OCI-LY3 (cell line): ENCODE results near the gene NTN3.

Source experiments
- EZH2phosphoT487 ChIP-seq: fragments of 200-600 bp; shearing (Covaris generic); IDR thresholded peaks from 2 replicates; pipeline ENCODE4 v1.6.1; 2018; ENCODE audit warnings: antibody characterized with exemption, mixed run types, low read depth
- TF ChIP-seq, protein P1 (sequence below): fragments of 200-600, 300-600 bp; sonication (generic); IDR thresholded peaks from 2 replicates; pipeline ENCODE4 v1.5.1; 2014; ENCODE audit warnings: antibody characterized with exemption, low read length, low read depth

DNA sequence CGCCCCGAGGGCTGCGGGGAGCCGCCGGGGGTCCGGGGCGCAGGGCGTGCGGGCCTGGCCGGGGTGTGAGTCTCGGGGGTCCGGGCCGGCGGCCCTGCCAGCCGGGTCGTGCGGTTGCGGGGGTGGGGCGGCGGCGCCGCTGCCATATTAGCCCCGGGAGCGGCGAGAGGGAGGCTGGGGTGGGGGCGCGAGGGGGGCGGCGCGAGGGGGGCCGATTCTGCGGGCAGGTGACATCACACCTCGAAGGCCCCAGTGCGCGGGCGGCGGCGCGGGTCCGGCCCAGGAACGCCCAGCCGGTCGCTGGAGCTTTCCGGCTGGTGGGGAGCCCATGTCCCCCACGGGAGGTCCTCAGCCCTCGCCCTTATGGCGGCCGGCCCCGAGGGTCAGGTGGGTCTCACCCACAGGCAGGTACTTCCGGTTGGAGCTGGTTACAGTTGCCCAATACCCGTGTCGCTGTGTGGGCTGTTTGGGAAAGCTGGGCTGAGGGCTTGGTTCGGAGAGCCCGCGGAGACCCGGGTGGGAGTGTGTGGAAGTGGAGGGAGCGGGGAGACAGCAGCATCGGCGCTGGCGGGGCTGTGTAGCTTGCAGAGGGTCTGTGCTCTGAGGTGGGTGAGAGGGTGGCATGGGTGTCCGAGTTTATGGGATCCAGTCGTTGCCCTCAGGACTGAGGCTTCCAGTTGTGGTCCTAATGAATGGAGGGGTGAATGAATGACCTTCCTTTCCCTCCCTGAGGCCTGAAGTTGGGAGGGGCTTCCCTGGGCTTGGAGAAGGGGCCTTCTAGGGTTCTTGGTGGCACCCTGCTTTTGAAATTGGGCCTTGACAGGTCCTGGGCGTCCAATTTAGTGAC lies 43.5 kb downstream of the NTN3 start:
- TF ChIP-seq, protein P1, sequence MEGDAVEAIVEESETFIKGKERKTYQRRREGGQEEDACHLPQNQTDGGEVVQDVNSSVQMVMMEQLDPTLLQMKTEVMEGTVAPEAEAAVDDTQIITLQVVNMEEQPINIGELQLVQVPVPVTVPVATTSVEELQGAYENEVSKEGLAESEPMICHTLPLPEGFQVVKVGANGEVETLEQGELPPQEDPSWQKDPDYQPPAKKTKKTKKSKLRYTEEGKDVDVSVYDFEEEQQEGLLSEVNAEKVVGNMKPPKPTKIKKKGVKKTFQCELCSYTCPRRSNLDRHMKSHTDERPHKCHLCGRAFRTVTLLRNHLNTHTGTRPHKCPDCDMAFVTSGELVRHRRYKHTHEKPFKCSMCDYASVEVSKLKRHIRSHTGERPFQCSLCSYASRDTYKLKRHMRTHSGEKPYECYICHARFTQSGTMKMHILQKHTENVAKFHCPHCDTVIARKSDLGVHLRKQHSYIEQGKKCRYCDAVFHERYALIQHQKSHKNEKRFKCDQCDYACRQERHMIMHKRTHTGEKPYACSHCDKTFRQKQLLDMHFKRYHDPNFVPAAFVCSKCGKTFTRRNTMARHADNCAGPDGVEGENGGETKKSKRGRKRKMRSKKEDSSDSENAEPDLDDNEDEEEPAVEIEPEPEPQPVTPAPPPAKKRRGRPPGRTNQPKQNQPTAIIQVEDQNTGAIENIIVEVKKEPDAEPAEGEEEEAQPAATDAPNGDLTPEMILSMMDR: no peak
- no peak for TF ChIP-seq EZH2phosphoT487
